WI38 (cell line): Measurements from ENCODE around the gene TMEM86B.
"Not testable (repeated sequence)": the region's sequence is repeated elsewhere in the genome, so short reads cannot be mapped to it uniquely, and the experiment has no call there.

ENCODE experiments used
- H3K4me3 ChIP-seq: 2 replicates; pipeline ENCODE4 v1.5.1; 2011; ENCODE audit warnings: low read depth, mild to moderate bottlenecking, control low read depth, low read length
- CTCF ChIP-seq: IDR thresholded peaks from 2 replicates; pipeline ENCODE4 v1.5.1; 2012; ENCODE audit warnings: low read depth, mild to moderate bottlenecking, control low read depth, low read length

TMEM86B gene

GRCh38 chr19:55229145-55229788, 704 bp upstream of the TMEM86B start:
- no peak overlapping the region for H3K4me3 ChIP-seq
- no peak for TF ChIP-seq CTCF

- no peak overlapping the region for H3K4me3 ChIP-seq
- no peak for TF ChIP-seq CTCF
Observed at GRCh38 chr19:55228015-55228391, 560 bp downstream of the TMEM86B start.

- no peak for TF ChIP-seq CTCF
- H3K4me3 ChIP-seq: no peak overlapping the region
Observed at GRCh38 chr19:55227241-55228014, 1.1 kb downstream of the TMEM86B start.

- TF ChIP-seq CTCF: no peak
- H3K4me3 ChIP-seq: no peak overlapping the region
Observed at GRCh38 chr19:55226788-55227187, 1.8 kb downstream of the TMEM86B start.

GRCh38 chr19:55226273-55226672, 2.3 kb downstream of the TMEM86B start:
- H3K4me3 ChIP-seq: no peak overlapping the region
- no peak for TF ChIP-seq CTCF

- TF ChIP-seq CTCF: no peak
- H3K4me3 ChIP-seq: no peak overlapping the region
Observed at GRCh38 chr19:55225415-55225958, 3.1 kb downstream of the TMEM86B start.

GRCh38 chr19:55224679-55225414, 3.7 kb downstream of the TMEM86B start:
- H3K4me3 ChIP-seq: not testable (repeated sequence)
